Measurements from ENCODE around the gene TIMM44. TPM values are rescaled to one million over a fixed set of nuclear protein-coding genes. Genes with fewer than 3 reads are reported as not detected.

TIMM44 gene
- total RNA-seq, 1 donor from 2014 or later: 89.1 TPM

GRCh38 chr19:7901337-7901736, 42.1 kb downstream of the TIMM44 start:
- no peak for TF ChIP-seq CTCF (IDR thresholded peaks at IDR 0.05; ENCODE audit: borderline replicate concordance)
- H3K9me3 ChIP-seq (replicated peaks): no peaks in the 10 kb centered on the region
- intact Hi-C loops (cut with micrococcal nuclease): no loop called here
- peaks cover 7% of the 10 kb centered on the region for H3K36me3 ChIP-seq
- DNase-seq: no peak
- no peaks in the 10 kb centered on the region for H3K27me3 ChIP-seq (ENCODE audit: low read depth)
- no peak overlapping the region for H3K27ac ChIP-seq (replicated peaks)
- peaks cover 32% of the 10 kb centered on the region for H3K4me1 ChIP-seq
- H3K4me3 ChIP-seq: no peak overlapping the region

- Histone ChIP-seq H3K9me3 (replicated peaks) (no peaks in the 10 kb centered on the region), H3K27ac (replicated peaks) (no peak overlapping the region), H3K36me3 (peaks cover 3% of the 10 kb centered on the region), H3K4me1 (peaks cover 28% of the 10 kb centered on the region), H3K4me3 (no peak overlapping the region), H3K27me3 (ENCODE audit: low read depth) (no peaks in the 10 kb centered on the region)
- no peak for TF ChIP-seq CTCF (IDR thresholded peaks at IDR 0.05; ENCODE audit: borderline replicate concordance)
- intact Hi-C loops (cut with micrococcal nuclease): no loop called here
- no peak for DNase-seq
Observed at GRCh38 chr19:7900931-7901330, 42.5 kb downstream of the TIMM44 start.

GRCh38 chr19:7900401-7900870, 43.0 kb downstream of the TIMM44 start:
- intact Hi-C loops (cut with micrococcal nuclease): no loop called here
- TF ChIP-seq CTCF (IDR thresholded peaks at IDR 0.05; ENCODE audit: borderline replicate concordance): no peak
- Histone ChIP-seq H3K4me3 (no peak overlapping the region), H3K27me3 (ENCODE audit: low read depth) (peaks cover 2% of the 10 kb centered on the region), H3K36me3 (no peaks in the 10 kb centered on the region), H3K27ac (replicated peaks) (no peak overlapping the region), H3K9me3 (replicated peaks) (no peaks in the 10 kb centered on the region), H3K4me1 (peaks cover 23% of the 10 kb centered on the region)
- no peak for DNase-seq

- Histone ChIP-seq H3K27ac (replicated peaks) (no peak overlapping the region), H3K36me3 (no peaks in the 10 kb centered on the region), H3K4me3 (no peak overlapping the region), H3K4me1 (peaks cover 17% of the 10 kb centered on the region), H3K27me3 (ENCODE audit: low read depth) (peaks cover 8% of the 10 kb centered on the region), H3K9me3 (replicated peaks) (no peaks in the 10 kb centered on the region)
- intact Hi-C loops (cut with micrococcal nuclease): no loop called here
- no peak for DNase-seq
- no peak for TF ChIP-seq CTCF (IDR thresholded peaks at IDR 0.05; ENCODE audit: borderline replicate concordance)
Observed at GRCh38 chr19:7899751-7900378, 43.6 kb downstream of the TIMM44 start.

GRCh38 chr19:7898967-7899366, 44.5 kb downstream of the TIMM44 start:
- H3K4me1 ChIP-seq: peaks cover 9% of the 10 kb centered on the region
- peaks cover 15% of the 10 kb centered on the region for H3K27me3 ChIP-seq (ENCODE audit: low read depth)
- no peak for TF ChIP-seq CTCF (IDR thresholded peaks at IDR 0.05; ENCODE audit: borderline replicate concordance)
- no peak overlapping the region for H3K4me3 ChIP-seq
- no peak overlapping the region for H3K27ac ChIP-seq (replicated peaks)
- no peak for DNase-seq
- intact Hi-C loops (cut with micrococcal nuclease): no loop called here
- no peaks in the 10 kb centered on the region for H3K36me3 ChIP-seq
- H3K9me3 ChIP-seq (replicated peaks): no peaks in the 10 kb centered on the region

Measured in left ventricle myocardium inferior (tissue), 1 donor.